K562 (cell line): ENCODE results near the gene FAM50A. TPM values are rescaled to one million over a fixed set of nuclear protein-coding genes. Genes with fewer than 3 reads are reported as not detected.
A peak's percentile ranks its signal among the peaks of the same experiment; 100 is the strongest.

Experiments used
- ATAC-seq: fragments of 200-7000 bp; cut with Tn5 transposase; 3 replicates; pipeline ENCODE4 v1.9.1; 2020; ENCODE audit warnings: moderate library complexity
- Bru-seq: library from RNA; stranded (reverse); fragments of 400-500 nt; gene quantifications from one replicate; lab custom pipeline; 2021; lab: Mats Ljungman, UMichigan
- BruChase-seq, 2 experiments: library from RNA; stranded (reverse); fragments of 400-500 nt; gene quantifications; one replicate each; lab custom pipeline; 2021; lab: Mats Ljungman, UMichigan
- BruUV-seq: library from RNA; stranded (reverse); fragments of 400-500 nt; replicated peaks from 2 replicates; lab custom pipeline; 2021; lab: Mats Ljungman, UMichigan
- CTCF ChIA-PET: fragments of 300-600 bp; formaldehyde crosslinking; extraction: SDS; loops from one replicate; lab custom pipeline; 2021; ENCODE audit warnings: low intra/inter-chr PET ratio; lab: Yijun Ruan, JAX
- POLR2A ChIA-PET: fragments of 300-600, 350-650 bp; sonication (Branson Sonifier 250); formaldehyde crosslinking; extraction: SDS; loops from one replicate; lab custom pipeline; 2021; ENCODE audit warnings: antibody characterized with exemption, inconsistent platforms; lab: Yijun Ruan, JAX
- DNase-seq, 4 experiments: peaks; one replicate each; pipeline versions ENCODE4 v3.0.0 to v3.0.0-alpha.2; 2011 to 2018; ENCODE audit warnings: low spot score in 3 of 4, mixed read lengths in 3 of 4; ENCODE audit errors: extremely low read depth in 1 of 4
- FAIRE-seq: peaks from 2 replicates; lab custom pipeline; 2011; peaks lifted over from hg19 to GRCh38; lab: Jason Lieb, UNC
- H2AFZ ChIP-seq: 2 replicates; pipeline ENCODE4 v1.6.0; 2011; ENCODE audit warnings: low read depth, low read length, control low read depth, inconsistent platforms
- H3K27ac ChIP-seq: fragments of 200-600 bp; 3 replicates; pipeline ENCODE4 v1.8.0; 2011; ENCODE audit warnings: low read depth, mild to moderate bottlenecking, control low read depth, inconsistent platforms, low read length, moderate library complexity, mixed read lengths; ENCODE audit errors: extremely low read depth
- H3K27me3 ChIP-seq, 2 experiments: fragments of 300-600 bp in 1 of 2; 2 replicates in 1 of 2; 3 replicates in 1 of 2; pipeline versions ENCODE4 v1.6.0 to v1.8.0; 2011; ENCODE audit warnings: inconsistent platforms in 2 of 2, low read length in 2 of 2, mild to moderate bottlenecking in 1 of 2, mixed read lengths in 1 of 2, moderate library complexity in 1 of 2; ENCODE audit not compliant: control insufficient read depth in 2 of 2, insufficient read depth in 2 of 2
- H3K36me3 ChIP-seq: fragments of 300-600 bp; 3 replicates; pipeline ENCODE4 v1.8.0; 2011; ENCODE audit warnings: mild to moderate bottlenecking, low read length, inconsistent platforms; ENCODE audit not compliant: control insufficient read depth, insufficient read depth
- H3K4me1 ChIP-seq, 2 experiments: fragments of 200-600 bp in 1 of 2; replicated peaks in 1 of 2; 2 replicates in 1 of 2; 3 replicates in 1 of 2; pipeline versions ENCODE4 v1.5.1 to v1.8.0; 2011; ENCODE audit warnings: inconsistent platforms in 2 of 2, low read length in 2 of 2, mild to moderate bottlenecking in 1 of 2, mixed read lengths in 1 of 2, moderate library complexity in 1 of 2; ENCODE audit not compliant: control insufficient read depth in 2 of 2, insufficient read depth in 2 of 2
- H3K4me2 ChIP-seq: 2 replicates; pipeline ENCODE4 v1.6.1; 2011; ENCODE audit warnings: low read length, control low read depth, inconsistent platforms, mixed read lengths; ENCODE audit not compliant: insufficient read depth
- H3K4me3 ChIP-seq: fragments of 200-600 bp; sonication (generic), shearing (Covaris generic); 2 replicates; pipeline ENCODE4 v1.5.1; 2016; ENCODE audit warnings: control low read depth, inconsistent platforms
- H3K79me2 ChIP-seq: fragments of 200-600 bp; 3 replicates; pipeline ENCODE4 v1.8.0; 2011; ENCODE audit warnings: low read length, inconsistent platforms; ENCODE audit not compliant: control insufficient read depth, insufficient read depth
- H3K9ac ChIP-seq, 2 experiments: 2 replicates each; pipeline versions ENCODE4 v1.6.0 to v1.6.1; 2011; ENCODE audit warnings: low read depth in 2 of 2, low read length in 2 of 2, control low read depth in 1 of 2, inconsistent platforms in 1 of 2, mild to moderate bottlenecking in 1 of 2, mixed read lengths in 1 of 2; ENCODE audit not compliant: insufficient read depth in 1 of 2
- H3K9me1 ChIP-seq: one replicate; pipeline ENCODE4 v1.6.0; 2011; ENCODE audit warnings: inconsistent platforms, mild to moderate bottlenecking, low read length, moderate library complexity; ENCODE audit not compliant: control insufficient read depth, insufficient read depth
- H3K9me3 ChIP-seq: replicated peaks from 2 replicates; pipeline ENCODE4 v1.5.1; 2011; ENCODE audit warnings: low read depth, low read length, inconsistent platforms; ENCODE audit not compliant: control insufficient read depth, insufficient read depth
- H4K20me1 ChIP-seq: replicated peaks from 2 replicates; pipeline ENCODE4 v1.6.1; 2011; ENCODE audit warnings: low read length, inconsistent platforms, mixed read lengths; ENCODE audit not compliant: control insufficient read depth, insufficient read depth
- CREB1 ChIP-seq, 2 experiments: sonication (generic) in 1 of 2; formaldehyde crosslinking in 1 of 2; IDR thresholded peaks; 2 replicates each; pipeline versions ENCODE4 v1.6.1 to v1.8.0; 2012 to 2022; ENCODE audit warnings: inconsistent platforms in 1 of 2, mild to moderate bottlenecking in 1 of 2, missing genetic modification reagents in 1 of 2, moderate library complexity in 1 of 2
- POLR2G ChIP-seq: fragments of 200-400 bp; formaldehyde crosslinking; IDR thresholded peaks from 2 replicates; pipeline ENCODE4 v1.6.1; 2017; ENCODE audit warnings: low read depth, mild to moderate bottlenecking, antibody characterized with exemption, low read length, moderate library complexity
- RBM25 ChIP-seq: fragments of 200-400 bp; formaldehyde crosslinking; IDR thresholded peaks from 2 replicates; pipeline ENCODE4 v1.6.1; 2018; ENCODE audit warnings: low read length, low read depth, moderate library complexity; ENCODE audit not compliant: severe bottlenecking
- TAF9B ChIP-seq: fragments of 450-650 bp; IDR thresholded peaks from 2 replicates; pipeline ENCODE4 v1.6.1; 2018; ENCODE audit warnings: mild to moderate bottlenecking; ENCODE audit not compliant: partially characterized antibody
- WGBS: fragments of 100-300 bp; shearing (Covaris generic); methylation state at CpG from one replicate; pipeline ENCODE4 v1.1.6; 2016; ENCODE audit warnings: low coverage, mixed read lengths; ENCODE audit not compliant: insufficient coverage; ENCODE audit errors: missing lambda C conversion rate; 5-methylcytosine and 5-hydroxymethylcytosine counted together
- in situ Hi-C: fragments of 300-500 bp; cut with MboI; formaldehyde crosslinking; loops from 4 replicates; pipeline ENCODE4 v1.15.0; 2018; ENCODE audit warnings: inconsistent platforms, mixed read lengths
- intact Hi-C: fragments of 100-400 bp; cut with micrococcal nuclease; formaldehyde crosslinking; loops from 2 replicates; pipeline ENCODE4 v1.14.2; 2022
- long read RNA-seq, 3 experiments: library from polyadenylated mRNA in 2 of 3; library from RNA in 1 of 3; unstranded in 2 of 3; stranded (forward) in 1 of 3; transcript quantifications; one replicate each; pipeline ENCODE4 v2.0.0, GENCODE V29; 2019 to 2022
- polyA minus RNA-seq, 3 experiments: library from RNA; depleted of rRNA, polyadenylated mRNA; stranded (reverse); fragments of >200 nt; gene quantifications; 2 replicates each; pipeline ENCODE4 v1.2.3, GENCODE V29; 2011
- polyA plus RNA-seq, 8 experiments: library from polyadenylated mRNA; depleted of rRNA in 4 of 8; stranded (reverse) in 5 of 8; unstranded in 3 of 8; fragments of >200 nt; fragmentation: Nextera tagmentation in 2 of 8; fragmentation: Illumina TruSeq in 1 of 8; extraction: Ambion mirVana in 2 of 8; extraction: Trizol in 1 of 8; gene quantifications; 2 replicates each; pipeline versions ENCODE4 v1.2.1 to v1.2.3, GENCODE V29; 2011 to 2014; ENCODE audit warnings: inconsistent platforms in 1 of 8, missing spikeins in 1 of 8
- total RNA-seq, 7 experiments: library from RNA; depleted of rRNA in 6 of 7; stranded (reverse); fragments of >200 nt in 6 of 7; fragmentation: Illumina TruSeq in 2 of 7; extraction: Trizol in 2 of 7; gene quantifications; 2 replicates each; pipeline versions ENCODE4 v1.2.1 to v1.2.3, GENCODE V29; 2011 to 2021; ENCODE audit warnings: low replicate concordance in 1 of 7
- TF ChIP-seq, protein P1 (sequence below), 2 experiments: fragments of 250-450 bp in 1 of 2; fragments of 450-650 bp in 1 of 2; sonication (Bioruptor Pico) in 1 of 2; IDR thresholded peaks; 2 replicates each; pipeline versions ENCODE4 v1.6.1 to v1.8.0; 2016 to 2021; ENCODE audit warnings: mild to moderate bottlenecking in 2 of 2, moderate library complexity in 2 of 2, missing compliant biosample characterization in 1 of 2, missing genetic modification characterization in 1 of 2
- TF ChIP-seq, protein P2 (sequence below): fragments of 450-650 bp; IDR thresholded peaks from 2 replicates; pipeline ENCODE4 v1.6.1; 2017; ENCODE audit warnings: antibody characterized with exemption, mild to moderate bottlenecking

The FAM50A gene, protein sequence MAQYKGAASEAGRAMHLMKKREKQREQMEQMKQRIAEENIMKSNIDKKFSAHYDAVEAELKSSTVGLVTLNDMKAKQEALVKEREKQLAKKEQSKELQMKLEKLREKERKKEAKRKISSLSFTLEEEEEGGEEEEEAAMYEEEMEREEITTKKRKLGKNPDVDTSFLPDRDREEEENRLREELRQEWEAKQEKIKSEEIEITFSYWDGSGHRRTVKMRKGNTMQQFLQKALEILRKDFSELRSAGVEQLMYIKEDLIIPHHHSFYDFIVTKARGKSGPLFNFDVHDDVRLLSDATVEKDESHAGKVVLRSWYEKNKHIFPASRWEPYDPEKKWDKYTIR
- 162 and 289 TPM in 2 replicates for total RNA-seq (2011; cell fraction: chromatin; rRNA removed; ENCODE audit: low replicate concordance)
- 167 and 169 TPM in 2 replicates for total RNA-seq (2011; cell fraction: nucleolus; rRNA removed)
- 104 and 137 TPM in 2 replicates for total RNA-seq (2011; cell fraction: nucleoplasm; rRNA removed)
- total RNA-seq (2014; rRNA removed), result 73.7 and 74.9 TPM in 2 replicates
- total RNA-seq (2014; rRNA removed; fragmentation: Illumina TruSeq; extraction: Trizol), result 41.6 and 52.9 TPM in 2 replicates
- total RNA-seq (2015; rRNA removed; fragmentation: Illumina TruSeq; extraction: Trizol), result 65.7 and 67.3 TPM in 2 replicates
- total RNA-seq (2021), result 56.6 and 65.2 TPM in 2 replicates
- polyA plus RNA-seq (2011; rRNA removed), result 73.7 and 76.9 TPM in 2 replicates
- polyA plus RNA-seq (2011; cell fraction: cytosol; rRNA removed), result 52.3 and 53.9 TPM in 2 replicates
- polyA plus RNA-seq (2011; cell fraction: nucleus; rRNA removed), result 286 and 308 TPM in 2 replicates
- polyA plus RNA-seq (2012), result 104 and 163 TPM in 2 replicates
- 73.3 and 77.1 TPM in 2 replicates for polyA plus RNA-seq (2014; fragmentation: Illumina TruSeq; extraction: Trizol)
- 1 to 10 TPM; 4.4 to 5.5 TPM for polyA plus RNA-seq (2014; fragmentation: Nextera tagmentation; extraction: Ambion mirVana)
- polyA plus RNA-seq (2014; rRNA removed), result 105 and 114 TPM in 2 replicates
- 62.0 and 76.8 TPM in 2 replicates for polyA minus RNA-seq (2011; rRNA and poly(A)+ RNA removed)
- 30.5 and 38.8 TPM in 2 replicates for polyA minus RNA-seq (2011; cell fraction: cytosol; rRNA and poly(A)+ RNA removed)
- 61.1 and 94.3 TPM in 2 replicates for polyA minus RNA-seq (2011; cell fraction: nucleus; rRNA and poly(A)+ RNA removed)
- Bru-seq, nascent RNA, result percentile 75 among the genes with signal in this experiment
- BruChase-seq, experiment 1, labeled RNA remaining after a 2-hour chase, result percentile 77 among the genes with signal in this experiment
- percentile 82 among the genes with signal in this experiment for BruChase-seq, experiment 2, labeled RNA remaining after a 6-hour chase
- long read RNA-seq, experiment 1, transcript FAM50A-203 (12 exons, 1,470 nt), result minor isoform, 6 of 308 reads
- long read RNA-seq, experiment 1, transcript FAM50A-202 (13 exons, 1,352 nt), result major isoform, 148 of 308 reads
- long read RNA-seq, experiment 1, partial matches to known transcripts, result 122 of 308 reads
- long read RNA-seq, experiment 1, other reads (novel, unspliced or antisense), result 32 of 308 reads
- long read RNA-seq, experiment 2, transcript FAM50A-202 (13 exons, 1,352 nt), result major isoform, 9 of 99 reads
- long read RNA-seq, experiment 2, partial matches to known transcripts, result 55 of 99 reads
- long read RNA-seq, experiment 2, other reads (novel, unspliced or antisense), result 35 of 99 reads
- long read RNA-seq, experiment 3, transcript FAM50A-202 (13 exons, 1,352 nt), result major isoform, 9 of 27 reads
- long read RNA-seq, experiment 3, partial matches to known transcripts, result 14 of 27 reads
- long read RNA-seq, experiment 3, other reads (novel, unspliced or antisense), result 4 of 27 reads

DNA sequence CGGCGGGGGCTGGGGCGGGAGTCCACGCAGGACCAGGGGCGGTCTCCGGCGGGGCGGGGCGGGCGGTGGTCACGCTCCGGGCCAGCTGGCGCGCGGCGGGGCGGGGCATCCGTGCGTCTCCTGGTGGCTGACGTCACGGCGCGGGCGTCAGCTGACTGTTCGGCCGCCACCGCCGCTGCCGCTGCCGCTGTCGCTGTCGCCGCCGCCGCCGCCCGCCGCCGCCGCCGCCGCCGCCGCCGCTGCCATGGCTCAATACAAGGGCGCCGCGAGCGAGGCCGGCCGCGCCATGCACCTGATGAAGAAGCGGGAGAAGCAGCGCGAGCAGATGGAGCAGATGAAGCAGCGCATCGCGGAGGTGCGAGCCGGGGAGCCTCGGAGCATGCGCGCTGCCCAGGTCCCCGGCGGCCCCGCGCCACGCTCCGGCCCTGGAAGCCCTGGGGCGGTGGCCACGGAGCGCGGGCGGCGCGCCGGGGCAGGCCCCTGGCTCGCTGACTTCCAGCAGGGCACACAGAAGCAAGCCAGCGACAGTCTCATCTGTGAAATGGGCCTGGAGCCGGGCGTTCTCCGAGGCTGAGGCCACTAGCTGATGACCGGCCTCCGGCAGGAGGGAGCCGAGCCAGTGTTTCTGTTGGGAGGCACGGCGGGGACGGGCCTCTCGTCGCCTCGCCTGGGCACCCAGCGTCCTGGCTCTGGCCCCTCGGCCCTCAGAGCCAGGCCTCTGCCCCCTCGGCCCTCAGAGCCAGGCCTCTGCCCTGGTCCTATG, at the start of gene FAM50A:
FAM50A (plus strand) TSS at position 150 of the 763 bp plus-strand sequence; CDS start at position 245, 95 bp downstream.
- Histone ChIP-seq H3K4me3 (peak within 1 kb of the TSS; percentile 76), H2AFZ (peak within 1 kb of the TSS; percentile 77; the same call in 1 of the 2 replicates), H3K36me3 (peaks cover 66% of the 10 kb centered on the region; the same call in 2 of the 3 replicates), H3K9ac (peak within 1 kb of the TSS; percentile 89 to 97), H4K20me1 (no peaks in the 10 kb centered on the region), H3K4me1 (peaks cover 9 to 36% of the 10 kb centered on the region in 2 experiments; a peak in 4 of 5 replicates), H3K79me2 (peaks cover 18% of the 10 kb centered on the region), H3K9me1 (no peaks in the 10 kb centered on the region), H3K9me3 (no peaks in the 10 kb centered on the region), H3K27ac (peak within 1 kb of the TSS; percentile 80), H3K27me3 (no peaks in the 10 kb centered on the region), H3K4me2 (peak within 1 kb of the TSS; percentile 78)
- WGBS, result 0% methylated on average over 5 of the region's 94 CpGs
- in situ Hi-C loops (no loop called here), intact Hi-C loops (no loop called here)
- BruUV-seq, result no TSS peak
- FAIRE-seq (no peak), ATAC-seq (peak; percentile 94), DNase-seq (peak; percentile 85 to 88 (median 86))
- CTCF ChIA-PET, result no interaction called here
- POLR2A ChIA-PET, result interaction anchor here (0.7 to 1.7 kb wide), 5 partner anchors 14 to 83 kb away, joined by 3 to 10 read pairs (median 4); partner anchors contain the start of genes DNASE1L1, PLXNA3, RPL10 and SLC10A3
- TF ChIP-seq, protein P1, sequence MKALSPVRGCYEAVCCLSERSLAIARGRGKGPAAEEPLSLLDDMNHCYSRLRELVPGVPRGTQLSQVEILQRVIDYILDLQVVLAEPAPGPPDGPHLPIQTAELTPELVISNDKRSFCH (CRISPR knock-in tag; IDR thresholded peaks at IDR 0.05), result no peak
- TF ChIP-seq, protein P1 (tag; IDR thresholded peaks at IDR 0.05), result 0 out of 2 replicates have a peak, but pooled peaks have one; percentile 44
- TF ChIP-seq TAF9B (no peak), CREB1 (IDR thresholded peaks at IDR 0.05) (peak; percentile 61), CREB1 (CRISPR knock-in tag; IDR thresholded peaks at IDR 0.05) (no peak), POLR2G (peak; percentile 71), RBM25 (no peak)
- TF ChIP-seq, protein P2, sequence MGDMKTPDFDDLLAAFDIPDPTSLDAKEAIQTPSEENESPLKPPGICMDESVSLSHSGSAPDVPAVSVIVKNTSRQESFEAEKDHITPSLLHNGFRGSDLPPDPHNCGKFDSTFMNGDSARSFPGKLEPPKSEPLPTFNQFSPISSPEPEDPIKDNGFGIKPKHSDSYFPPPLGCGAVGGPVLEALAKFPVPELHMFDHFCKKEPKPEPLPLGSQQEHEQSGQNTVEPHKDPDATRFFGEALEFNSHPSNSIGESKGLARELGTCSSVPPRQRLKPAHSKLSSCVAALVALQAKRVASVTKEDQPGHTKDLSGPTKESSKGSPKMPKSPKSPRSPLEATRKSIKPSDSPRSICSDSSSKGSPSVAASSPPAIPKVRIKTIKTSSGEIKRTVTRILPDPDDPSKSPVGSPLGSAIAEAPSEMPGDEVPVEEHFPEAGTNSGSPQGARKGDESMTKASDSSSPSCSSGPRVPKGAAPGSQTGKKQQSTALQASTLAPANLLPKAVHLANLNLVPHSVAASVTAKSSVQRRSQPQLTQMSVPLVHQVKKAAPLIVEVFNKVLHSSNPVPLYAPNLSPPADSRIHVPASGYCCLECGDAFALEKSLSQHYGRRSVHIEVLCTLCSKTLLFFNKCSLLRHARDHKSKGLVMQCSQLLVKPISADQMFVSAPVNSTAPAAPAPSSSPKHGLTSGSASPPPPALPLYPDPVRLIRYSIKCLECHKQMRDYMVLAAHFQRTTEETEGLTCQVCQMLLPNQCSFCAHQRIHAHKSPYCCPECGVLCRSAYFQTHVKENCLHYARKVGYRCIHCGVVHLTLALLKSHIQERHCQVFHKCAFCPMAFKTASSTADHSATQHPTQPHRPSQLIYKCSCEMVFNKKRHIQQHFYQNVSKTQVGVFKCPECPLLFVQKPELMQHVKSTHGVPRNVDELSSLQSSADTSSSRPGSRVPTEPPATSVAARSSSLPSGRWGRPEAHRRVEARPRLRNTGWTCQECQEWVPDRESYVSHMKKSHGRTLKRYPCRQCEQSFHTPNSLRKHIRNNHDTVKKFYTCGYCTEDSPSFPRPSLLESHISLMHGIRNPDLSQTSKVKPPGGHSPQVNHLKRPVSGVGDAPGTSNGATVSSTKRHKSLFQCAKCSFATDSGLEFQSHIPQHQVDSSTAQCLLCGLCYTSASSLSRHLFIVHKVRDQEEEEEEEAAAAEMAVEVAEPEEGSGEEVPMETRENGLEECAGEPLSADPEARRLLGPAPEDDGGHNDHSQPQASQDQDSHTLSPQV, result peak; percentile 64
